ENCODE measurements around the gene MTHFD1L.

Gene MTHFD1L

DNA sequence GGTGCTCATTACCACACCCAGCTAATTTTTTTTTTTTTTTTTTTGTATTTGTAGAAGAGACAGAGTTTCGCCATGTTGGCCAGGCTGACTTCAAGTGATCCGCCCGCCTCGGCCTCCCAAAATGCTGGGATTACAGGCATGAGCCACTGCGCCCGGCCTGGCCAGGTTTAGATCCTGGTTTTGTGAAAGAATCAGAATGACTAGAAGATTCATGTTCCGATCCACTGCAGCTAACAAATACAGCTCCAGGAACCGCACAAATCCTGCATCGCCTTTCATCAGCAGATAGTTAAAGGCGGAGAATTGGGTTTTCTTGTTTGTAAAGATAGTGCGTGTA lies 223.1 kb downstream of the MTHFD1L start:
- Histone ChIP-seq H2AFZ (ENCODE audit: low read depth, low read length) (no peak overlapping the region), H3K27ac (ENCODE audit: low read length) (no peak overlapping the region), H3K4me3 (ENCODE audit: low read depth in 1 of 2, low read length in 2 of 2) (no peak overlapping the region), H4K20me1 (ENCODE audit: insufficient read depth, low read length) (no peaks in the 10 kb centered on the region), H3K27me3 (ENCODE audit: insufficient read depth, low read length, poor library complexity) (no peaks in the 10 kb centered on the region), H3K4me1 (ENCODE audit: insufficient read depth, low read length) (no peaks in the 10 kb centered on the region), H3K9me3 (ENCODE audit: insufficient read depth, low read length, severe bottlenecking) (no peaks in the 10 kb centered on the region), H3K4me2 (ENCODE audit: insufficient read depth, low read length) (no peak overlapping the region), H3K9ac (ENCODE audit: low read depth, low read length) (no peak overlapping the region), H3K36me3 (ENCODE audit: insufficient read depth, low read length) (peaks cover 41% of the 10 kb centered on the region), H3K79me2 (ENCODE audit: insufficient read depth, low read length) (no peaks in the 10 kb centered on the region)
- no peak for TF ChIP-seq CTCF (IDR thresholded peaks at IDR 0.05; ENCODE audit: borderline replicate concordance, extremely low read depth, low read length, poor library complexity, severe bottlenecking)
- TF ChIP-seq EZH2 (IDR thresholded peaks at IDR 0.05; ENCODE audit: borderline replicate concordance, low read depth, low read length, severe bottlenecking), result no peak
- no peak for DNase-seq
- ATAC-seq (ENCODE audit: insufficient read depth, low read depth), result no peak

- H4K20me1 ChIP-seq (ENCODE audit: insufficient read depth, low read length), result no peaks in the 10 kb centered on the region
- no peaks in the 10 kb centered on the region for H3K9me3 ChIP-seq (ENCODE audit: insufficient read depth, low read length, severe bottlenecking)
- no peak overlapping the region for H3K9ac ChIP-seq (ENCODE audit: low read depth, low read length)
- H3K4me3 ChIP-seq (ENCODE audit: low read depth in 1 of 2, low read length in 2 of 2), result no peak overlapping the region
- DNase-seq, result no peak
- H3K27me3 ChIP-seq (ENCODE audit: insufficient read depth, low read length, poor library complexity), result no peaks in the 10 kb centered on the region
- no peaks in the 10 kb centered on the region for H3K4me1 ChIP-seq (ENCODE audit: insufficient read depth, low read length)
- no peak overlapping the region for H3K4me2 ChIP-seq (ENCODE audit: insufficient read depth, low read length)
- H3K27ac ChIP-seq (ENCODE audit: low read length), result no peak overlapping the region
- H3K36me3 ChIP-seq (ENCODE audit: insufficient read depth, low read length), result peaks cover 45% of the 10 kb centered on the region
- no peak for ATAC-seq (ENCODE audit: insufficient read depth, low read depth)
- no peaks in the 10 kb centered on the region for H3K79me2 ChIP-seq (ENCODE audit: insufficient read depth, low read length)
- no peak overlapping the region for H2AFZ ChIP-seq (ENCODE audit: low read depth, low read length)
- TF ChIP-seq CTCF (IDR thresholded peaks at IDR 0.05; ENCODE audit: borderline replicate concordance, extremely low read depth, low read length, poor library complexity, severe bottlenecking) (no peak), EZH2 (IDR thresholded peaks at IDR 0.05; ENCODE audit: borderline replicate concordance, low read depth, low read length, severe bottlenecking) (no peak)
These were observed 223.5 kb downstream of the MTHFD1L start for GRCh38 chr6:151088963-151089362.

GRCh38 chr6:151089978-151090377 lies 224.5 kb downstream of the MTHFD1L start:
- Histone ChIP-seq H2AFZ (ENCODE audit: low read depth, low read length) (no peak overlapping the region), H3K27me3 (ENCODE audit: insufficient read depth, low read length, poor library complexity) (no peaks in the 10 kb centered on the region), H3K9me3 (ENCODE audit: insufficient read depth, low read length, severe bottlenecking) (no peaks in the 10 kb centered on the region), H3K36me3 (ENCODE audit: insufficient read depth, low read length) (peaks cover 54% of the 10 kb centered on the region), H3K9ac (ENCODE audit: low read depth, low read length) (no peak overlapping the region), H3K4me2 (ENCODE audit: insufficient read depth, low read length) (no peak overlapping the region), H3K27ac (ENCODE audit: low read length) (no peak overlapping the region), H3K4me1 (ENCODE audit: insufficient read depth, low read length) (no peaks in the 10 kb centered on the region), H3K4me3 (ENCODE audit: low read depth in 1 of 2, low read length in 2 of 2) (no peak overlapping the region), H3K79me2 (ENCODE audit: insufficient read depth, low read length) (no peaks in the 10 kb centered on the region), H4K20me1 (ENCODE audit: insufficient read depth, low read length) (no peaks in the 10 kb centered on the region)
- TF ChIP-seq CTCF (IDR thresholded peaks at IDR 0.05; ENCODE audit: borderline replicate concordance, extremely low read depth, low read length, poor library complexity, severe bottlenecking), result no peak
- DNase-seq, result no peak
- ATAC-seq (ENCODE audit: insufficient read depth, low read depth), result no peak

DNA sequence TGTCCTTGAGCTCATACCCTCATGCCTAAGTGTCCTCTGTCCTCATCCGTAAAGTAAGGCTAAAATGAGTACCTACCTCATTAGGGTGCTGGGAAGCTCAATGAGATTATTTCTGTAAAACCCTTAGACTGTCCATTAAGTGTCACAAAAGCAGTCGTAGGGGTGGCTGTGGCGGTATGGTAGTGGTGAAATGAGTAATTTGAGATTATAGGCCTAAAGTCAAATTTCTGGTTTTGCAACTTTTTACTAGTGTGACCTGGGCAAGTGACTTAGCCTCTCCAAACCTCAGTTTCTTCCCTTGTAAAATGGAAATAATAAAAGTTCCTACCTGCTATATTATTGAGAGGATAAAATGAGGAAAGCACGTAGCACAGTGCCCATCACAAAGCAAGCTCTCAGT lies 226.1 kb downstream of the MTHFD1L start:
- H3K4me1 ChIP-seq (ENCODE audit: insufficient read depth, low read length), result no peaks in the 10 kb centered on the region
- no peak for DNase-seq
- no peak overlapping the region for H3K4me2 ChIP-seq (ENCODE audit: insufficient read depth, low read length)
- H3K9me3 ChIP-seq (ENCODE audit: insufficient read depth, low read length, severe bottlenecking), result no peaks in the 10 kb centered on the region
- no peak overlapping the region for H3K9ac ChIP-seq (ENCODE audit: low read depth, low read length)
- H3K79me2 ChIP-seq (ENCODE audit: insufficient read depth, low read length), result no peaks in the 10 kb centered on the region
- H4K20me1 ChIP-seq (ENCODE audit: insufficient read depth, low read length), result no peaks in the 10 kb centered on the region
- no peak overlapping the region for H2AFZ ChIP-seq (ENCODE audit: low read depth, low read length)
- ATAC-seq (ENCODE audit: insufficient read depth, low read depth), result no peak
- H3K27me3 ChIP-seq (ENCODE audit: insufficient read depth, low read length, poor library complexity), result no peaks in the 10 kb centered on the region
- no peak for TF ChIP-seq CTCF (IDR thresholded peaks at IDR 0.05; ENCODE audit: borderline replicate concordance, extremely low read depth, low read length, poor library complexity, severe bottlenecking)
- no peak for TF ChIP-seq EZH2 (IDR thresholded peaks at IDR 0.05; ENCODE audit: borderline replicate concordance, low read depth, low read length, severe bottlenecking)
- peaks cover 70% of the 10 kb centered on the region for H3K36me3 ChIP-seq (ENCODE audit: insufficient read depth, low read length)
- H3K27ac ChIP-seq (ENCODE audit: low read length), result no peak overlapping the region
- H3K4me3 ChIP-seq (ENCODE audit: low read depth in 1 of 2, low read length in 2 of 2), result no peak overlapping the region

All from DND-41 (cell line).